ENCODE data around the gene CCDC88C.

Gene CCDC88C

DNA sequence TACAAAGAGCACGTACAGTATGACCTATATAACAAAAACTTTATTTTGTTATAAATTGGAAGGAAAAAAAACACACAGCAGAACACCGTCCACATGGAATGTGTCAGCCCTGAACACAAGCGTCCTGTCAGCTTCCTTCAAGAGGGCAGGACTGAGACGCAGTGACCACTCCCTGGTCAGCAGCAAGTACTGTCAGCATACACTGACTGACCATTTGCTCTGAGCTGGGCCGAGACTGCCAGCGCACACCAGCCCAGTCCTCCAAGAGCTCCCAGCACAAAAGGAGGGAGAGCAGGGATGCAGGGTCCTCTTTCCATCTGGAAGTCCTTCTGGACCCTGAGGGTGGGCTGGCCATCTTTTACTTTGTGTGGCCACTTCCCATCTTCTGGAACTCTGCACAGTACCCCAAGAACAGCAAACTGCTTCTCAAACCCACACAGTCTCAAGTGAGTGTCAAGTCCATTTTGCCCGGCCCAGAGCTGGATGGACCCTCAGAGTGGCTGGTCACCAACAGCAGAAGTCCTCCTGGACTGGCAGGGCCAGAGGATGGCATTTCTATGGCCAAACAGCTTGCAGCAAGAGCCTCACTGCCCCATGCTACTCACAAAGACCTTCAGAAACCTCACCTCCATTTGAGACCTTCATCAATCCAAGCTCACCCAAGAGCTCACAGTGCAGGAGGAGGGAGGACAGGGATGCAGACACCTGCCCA lies 11.7 kb downstream of the CCDC88C start:
- Histone ChIP-seq H3K4me1 (ENCODE audit: control insufficient read depth, insufficient read depth, low read length) (peaks cover 25% of the 10 kb centered on the region), H3K27ac (ENCODE audit: low read length) (no peak overlapping the region), H3K27me3 (ENCODE audit: control insufficient read depth in 1 of 2, insufficient read depth in 2 of 2, low read length in 2 of 2) (no peaks in the 10 kb centered on the region), H3K9me3 (ENCODE audit: control insufficient read depth in 2 of 2, low read length in 2 of 2) (no peaks in the 10 kb centered on the region), H3K4me3 (ENCODE audit: low read length in 2 of 2) (peak overlapping the region in 1 of 2 donors; percentile 15), H3K9ac (ENCODE audit: low read length in 2 of 2) (no peak overlapping the region), H3K36me3 (ENCODE audit: control insufficient read depth in 2 of 2, insufficient read depth in 2 of 2, low read length in 2 of 2) (no peaks in the 10 kb centered on the region)

DNA sequence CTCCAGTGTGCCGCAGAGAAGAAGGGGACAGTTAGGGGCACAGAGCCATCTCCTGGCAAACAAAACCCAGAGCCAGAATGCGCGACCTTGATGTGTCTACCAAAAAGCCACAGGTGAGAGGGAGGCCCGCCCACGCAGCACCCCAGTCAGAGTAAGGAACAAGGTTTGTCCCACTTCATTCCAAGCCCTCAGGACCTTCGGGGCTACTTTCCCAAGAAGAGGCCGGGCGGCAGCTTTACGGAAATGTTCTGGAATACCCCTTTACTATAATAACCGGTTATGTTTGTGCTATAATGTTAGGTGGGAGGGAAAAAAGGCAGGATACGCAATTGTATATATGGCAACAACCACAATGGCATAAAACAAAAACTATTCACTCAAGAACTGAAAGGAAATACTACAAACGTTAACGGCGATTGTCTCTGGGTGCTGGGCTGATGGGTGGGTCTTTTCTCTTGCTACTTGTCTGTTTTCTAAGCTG lies 12.3 kb downstream of the CCDC88C start:
- Histone ChIP-seq H3K27me3 (ENCODE audit: control insufficient read depth in 1 of 2, insufficient read depth in 2 of 2, low read length in 2 of 2) (no peaks in the 10 kb centered on the region), H3K36me3 (ENCODE audit: control insufficient read depth in 2 of 2, insufficient read depth in 2 of 2, low read length in 2 of 2) (no peaks in the 10 kb centered on the region), H3K4me1 (ENCODE audit: control insufficient read depth, insufficient read depth, low read length) (peaks cover 28% of the 10 kb centered on the region), H3K9ac (ENCODE audit: low read length in 2 of 2) (no peak overlapping the region), H3K27ac (ENCODE audit: low read length) (no peak overlapping the region), H3K9me3 (ENCODE audit: control insufficient read depth in 2 of 2, low read length in 2 of 2) (no peaks in the 10 kb centered on the region), H3K4me3 (ENCODE audit: low read length in 2 of 2) (peak overlapping the region in 1 of 2 donors; percentile 15)

DNA sequence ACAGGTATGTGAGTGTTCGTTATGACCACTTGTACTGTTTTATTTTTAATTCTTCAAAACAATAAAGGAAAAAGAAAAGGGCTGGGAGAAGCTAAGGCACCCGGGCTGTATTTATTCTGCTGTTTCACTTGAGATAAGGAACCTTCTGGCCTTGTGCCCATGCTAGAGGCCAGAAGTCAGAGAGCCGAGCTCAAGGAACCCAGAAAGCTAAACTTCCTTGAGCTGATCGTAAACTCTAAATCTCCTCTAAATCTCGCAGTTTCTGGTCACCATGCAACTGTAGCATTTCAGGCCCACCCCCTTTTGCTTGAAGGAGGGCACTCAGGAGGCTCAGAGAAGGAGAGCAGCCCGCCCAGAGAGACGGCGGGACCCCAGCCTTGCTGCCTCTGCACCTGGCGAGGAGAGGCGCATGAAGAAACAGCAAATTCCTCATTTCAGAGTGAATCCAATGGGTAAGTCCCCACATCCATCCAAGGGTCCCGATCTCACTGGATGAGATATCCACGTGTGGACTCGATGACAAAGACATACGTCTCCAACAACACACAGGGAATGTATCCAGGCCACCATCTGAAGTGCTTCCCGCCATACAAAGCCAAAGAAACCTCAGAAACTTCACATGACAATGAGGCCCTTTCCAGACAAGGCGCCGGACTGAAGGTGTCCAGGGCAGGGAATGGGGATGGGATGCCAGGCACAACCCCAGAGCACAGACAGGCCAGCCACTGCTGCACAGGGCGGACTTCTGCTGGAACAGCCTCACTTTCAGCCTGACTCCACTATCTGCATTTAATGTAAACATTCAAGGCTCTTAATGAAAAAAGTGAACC lies 14.6 kb downstream of the CCDC88C start:
- H3K4me3 ChIP-seq (ENCODE audit: low read length in 2 of 2) = no peak overlapping the region
- peak overlapping the region in 1 of 2 donors; percentile 21 for H3K9ac ChIP-seq (ENCODE audit: low read length in 2 of 2)
- peaks cover 0 to 2% of the 10 kb centered on the region in 2 donors for H3K27me3 ChIP-seq (ENCODE audit: control insufficient read depth in 1 of 2, insufficient read depth in 2 of 2, low read length in 2 of 2)
- no peaks in the 10 kb centered on the region for H3K9me3 ChIP-seq (ENCODE audit: control insufficient read depth in 2 of 2, low read length in 2 of 2)
- peaks cover 29% of the 10 kb centered on the region for H3K4me1 ChIP-seq (ENCODE audit: control insufficient read depth, insufficient read depth, low read length)
- no peaks in the 10 kb centered on the region for H3K36me3 ChIP-seq (ENCODE audit: control insufficient read depth in 2 of 2, insufficient read depth in 2 of 2, low read length in 2 of 2)
- H3K27ac ChIP-seq (ENCODE audit: low read length) = peak overlapping the region; percentile 77

DNA sequence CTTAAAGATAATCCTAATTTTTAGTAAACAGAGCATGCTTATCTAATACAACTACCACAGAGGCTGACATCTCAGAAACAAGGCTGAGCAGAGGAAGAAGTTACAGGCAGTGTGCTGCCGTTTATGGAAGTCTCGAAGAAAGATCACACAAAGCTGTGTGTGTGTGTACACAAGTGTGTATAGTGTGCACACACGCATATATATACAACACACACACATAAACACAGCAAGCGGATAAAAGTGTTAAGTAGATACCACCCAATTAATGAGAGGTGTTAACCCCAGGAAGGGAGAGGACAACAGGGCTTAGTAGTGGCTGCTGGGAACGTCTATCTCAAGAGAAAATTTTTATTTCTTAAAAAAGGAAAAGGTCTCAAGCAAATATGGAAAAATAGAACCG lies 15.3 kb downstream of the CCDC88C start:
- H3K27ac ChIP-seq (ENCODE audit: low read length) = peak overlapping the region; percentile 77

DNA sequence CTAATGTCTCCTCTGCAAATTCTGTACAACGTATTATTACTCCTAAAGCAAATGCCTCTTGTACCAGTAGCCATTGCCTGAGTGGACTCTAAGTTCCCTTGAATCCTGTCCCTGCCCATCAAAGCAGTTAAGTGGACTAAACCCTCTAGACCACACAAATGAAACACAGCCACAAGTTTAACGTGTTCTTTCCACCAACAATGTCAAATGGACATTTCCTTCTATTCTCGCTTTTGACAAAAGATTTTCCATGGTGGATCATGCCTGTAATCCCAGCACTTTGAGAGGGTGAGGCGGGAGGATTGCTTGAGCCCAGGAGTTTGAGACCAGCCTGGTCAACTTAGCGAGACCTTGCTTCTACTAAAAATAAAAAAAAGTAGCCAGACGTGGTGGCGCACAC lies 15.9 kb downstream of the CCDC88C start:
- H3K4me3 ChIP-seq (ENCODE audit: low read length in 2 of 2) = no peak overlapping the region
- H3K4me1 ChIP-seq (ENCODE audit: control insufficient read depth, insufficient read depth, low read length) = peaks cover 34% of the 10 kb centered on the region
- H3K27me3 ChIP-seq (ENCODE audit: control insufficient read depth in 1 of 2, insufficient read depth in 2 of 2, low read length in 2 of 2) = peaks cover 0 to 2% of the 10 kb centered on the region in 2 donors
- no peaks in the 10 kb centered on the region for H3K9me3 ChIP-seq (ENCODE audit: control insufficient read depth in 2 of 2, low read length in 2 of 2)
- H3K9ac ChIP-seq (ENCODE audit: low read length in 2 of 2) = no peak overlapping the region
- H3K27ac ChIP-seq (ENCODE audit: low read length) = no peak overlapping the region
- no peaks in the 10 kb centered on the region for H3K36me3 ChIP-seq (ENCODE audit: control insufficient read depth in 2 of 2, insufficient read depth in 2 of 2, low read length in 2 of 2)

More for the DNA sequence above, 15.3 kb downstream of the CCDC88C start:
- H3K9ac ChIP-seq (ENCODE audit: low read length in 2 of 2) = no peak overlapping the region
- no peak overlapping the region for H3K4me3 ChIP-seq (ENCODE audit: low read length in 2 of 2)
- H3K4me1 ChIP-seq (ENCODE audit: control insufficient read depth, insufficient read depth, low read length) = peaks cover 33% of the 10 kb centered on the region
- no peaks in the 10 kb centered on the region for H3K9me3 ChIP-seq (ENCODE audit: control insufficient read depth in 2 of 2, low read length in 2 of 2)
- H3K27me3 ChIP-seq (ENCODE audit: control insufficient read depth in 1 of 2, insufficient read depth in 2 of 2, low read length in 2 of 2) = peaks cover 0 to 2% of the 10 kb centered on the region in 2 donors
- no peaks in the 10 kb centered on the region for H3K36me3 ChIP-seq (ENCODE audit: control insufficient read depth in 2 of 2, insufficient read depth in 2 of 2, low read length in 2 of 2)

DNA sequence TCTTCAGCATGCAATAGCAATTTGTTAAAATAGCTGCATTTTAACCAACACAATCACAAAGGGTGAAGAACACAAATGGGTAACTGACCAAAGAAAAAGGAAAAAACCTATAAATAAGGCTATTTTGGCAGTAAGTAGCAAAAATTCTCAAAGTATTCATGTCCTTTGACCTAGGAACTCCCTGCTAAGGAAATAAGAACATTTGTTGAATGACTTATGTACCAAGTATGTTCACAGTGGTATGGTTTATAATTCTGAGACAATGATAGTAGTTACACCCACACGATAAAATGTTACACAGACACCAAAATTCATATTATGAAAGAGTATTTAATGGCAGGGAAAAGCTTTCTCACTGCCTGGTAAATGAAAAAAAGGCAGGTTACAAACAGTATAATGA lies 16.9 kb downstream of the CCDC88C start:
- H3K9ac ChIP-seq (ENCODE audit: low read length in 2 of 2) = no peak overlapping the region
- H3K4me3 ChIP-seq (ENCODE audit: low read length in 2 of 2) = no peak overlapping the region
- no peaks in the 10 kb centered on the region for H3K9me3 ChIP-seq (ENCODE audit: control insufficient read depth in 2 of 2, low read length in 2 of 2)
- H3K36me3 ChIP-seq (ENCODE audit: control insufficient read depth in 2 of 2, insufficient read depth in 2 of 2, low read length in 2 of 2) = no peaks in the 10 kb centered on the region
- no peak overlapping the region for H3K27ac ChIP-seq (ENCODE audit: low read length)
- H3K27me3 ChIP-seq (ENCODE audit: control insufficient read depth in 1 of 2, insufficient read depth in 2 of 2, low read length in 2 of 2) = peaks cover 0 to 2% of the 10 kb centered on the region in 2 donors
- peaks cover 30% of the 10 kb centered on the region for H3K4me1 ChIP-seq (ENCODE audit: control insufficient read depth, insufficient read depth, low read length)

DNA sequence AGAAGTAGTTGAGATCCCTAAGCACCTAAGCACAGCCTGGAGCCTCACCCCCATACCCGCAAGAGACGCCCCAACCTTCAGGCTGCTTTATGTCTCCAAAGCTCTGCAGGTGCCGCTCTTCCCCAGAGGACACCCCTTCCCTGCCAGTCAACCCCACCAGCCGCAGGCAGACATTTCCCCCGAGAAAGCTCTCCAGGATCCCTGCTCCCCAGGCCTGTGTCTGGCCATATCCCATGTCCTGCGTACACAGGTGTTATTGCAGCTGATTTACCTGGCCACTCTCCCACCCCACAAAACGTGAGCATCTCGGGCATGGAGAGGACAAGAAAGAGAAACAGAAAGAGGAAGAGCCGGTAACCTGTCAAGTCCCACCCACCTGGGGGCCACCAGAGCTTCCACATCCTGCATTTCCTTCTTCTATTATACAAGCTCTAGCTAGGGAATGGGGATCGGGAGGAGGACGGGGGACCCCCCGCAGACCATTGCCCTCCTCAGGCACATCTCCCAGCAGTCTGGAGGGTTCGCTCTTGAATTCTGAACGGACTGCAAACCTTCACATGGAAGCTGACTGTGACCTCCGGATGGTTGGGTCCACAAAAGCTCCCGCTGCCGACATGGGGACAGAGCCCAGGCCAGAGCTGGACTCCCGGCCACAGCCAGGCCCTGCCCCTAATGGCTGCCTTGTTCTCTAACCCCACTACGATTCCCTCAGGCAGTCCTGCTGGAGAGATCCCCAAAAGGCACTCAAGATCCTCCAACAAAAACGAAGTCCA lies 17.6 kb downstream of the CCDC88C start:
- Histone ChIP-seq H3K9ac (ENCODE audit: low read length in 2 of 2) (no peak overlapping the region), H3K4me3 (ENCODE audit: low read length in 2 of 2) (no peak overlapping the region)

DNA sequence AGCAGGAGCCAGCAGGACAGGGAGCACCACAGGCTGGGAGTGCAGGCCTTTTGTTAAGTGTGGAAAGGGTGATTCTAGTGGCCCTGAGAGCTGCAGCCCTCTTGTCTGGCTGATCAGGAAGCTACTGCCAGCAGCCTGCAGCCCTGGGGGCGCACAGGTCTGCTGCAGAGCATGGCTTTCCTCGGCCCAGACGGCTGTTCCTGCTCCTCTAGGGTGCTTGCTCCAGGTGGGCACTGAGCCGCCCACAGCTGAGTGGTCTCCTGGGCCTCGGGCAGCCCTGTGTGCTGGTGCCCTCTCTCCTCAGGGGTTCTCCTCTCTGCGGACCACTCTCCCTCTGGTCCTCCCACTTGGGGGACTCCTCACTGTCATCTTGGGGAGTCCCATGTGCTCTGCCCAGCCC lies 18.9 kb downstream of the CCDC88C start:
- Histone ChIP-seq H3K36me3 (ENCODE audit: control insufficient read depth in 2 of 2, insufficient read depth in 2 of 2, low read length in 2 of 2) (no peaks in the 10 kb centered on the region), H3K4me1 (ENCODE audit: control insufficient read depth, insufficient read depth, low read length) (peaks cover 18% of the 10 kb centered on the region), H3K27me3 (ENCODE audit: control insufficient read depth in 1 of 2, insufficient read depth in 2 of 2, low read length in 2 of 2) (peaks cover 0 to 4% of the 10 kb centered on the region in 2 donors), H3K27ac (ENCODE audit: low read length) (no peak overlapping the region), H3K9ac (ENCODE audit: low read length in 2 of 2) (no peak overlapping the region), H3K4me3 (ENCODE audit: low read length in 2 of 2) (no peak overlapping the region), H3K9me3 (ENCODE audit: control insufficient read depth in 2 of 2, low read length in 2 of 2) (no peaks in the 10 kb centered on the region)

More for the DNA sequence above, 17.6 kb downstream of the CCDC88C start:
- Histone ChIP-seq H3K27ac (ENCODE audit: low read length) (no peak overlapping the region), H3K36me3 (ENCODE audit: control insufficient read depth in 2 of 2, insufficient read depth in 2 of 2, low read length in 2 of 2) (no peaks in the 10 kb centered on the region), H3K27me3 (ENCODE audit: control insufficient read depth in 1 of 2, insufficient read depth in 2 of 2, low read length in 2 of 2) (peaks cover 0 to 2% of the 10 kb centered on the region in 2 donors), H3K4me1 (ENCODE audit: control insufficient read depth, insufficient read depth, low read length) (peaks cover 24% of the 10 kb centered on the region), H3K9me3 (ENCODE audit: control insufficient read depth in 2 of 2, low read length in 2 of 2) (no peaks in the 10 kb centered on the region)

DNA sequence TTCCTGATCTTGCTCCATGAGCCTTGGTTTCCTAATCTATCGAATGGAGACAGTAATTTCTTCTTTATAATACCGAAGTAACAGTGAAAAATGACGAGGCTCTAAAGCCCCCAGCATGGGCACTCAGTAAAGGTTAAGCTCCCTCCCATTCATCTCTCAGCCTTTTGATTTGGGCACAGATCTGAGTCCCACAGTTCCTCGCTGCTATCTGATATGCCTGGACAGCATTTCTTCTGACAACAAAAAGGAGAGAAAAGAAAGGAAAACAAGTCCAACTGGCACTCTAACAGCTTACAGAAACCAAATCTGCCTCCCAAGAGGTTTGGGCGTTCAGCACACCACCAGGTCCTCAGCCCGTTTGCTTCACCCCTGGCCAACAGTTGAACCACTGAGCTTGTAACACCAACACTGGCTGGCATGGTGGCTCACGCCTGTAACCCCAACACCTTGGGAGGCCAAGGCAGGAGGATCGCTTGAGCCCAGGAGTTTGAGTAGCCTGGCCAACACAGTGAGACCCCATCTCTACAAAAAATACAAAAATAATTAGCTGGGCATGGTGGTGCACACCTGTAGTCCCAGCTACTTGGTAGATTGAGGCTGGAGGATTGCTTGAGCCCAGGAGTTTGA lies 19.5 kb downstream of the CCDC88C start:
- Histone ChIP-seq H3K9me3 (ENCODE audit: control insufficient read depth in 2 of 2, low read length in 2 of 2) (no peaks in the 10 kb centered on the region), H3K4me1 (ENCODE audit: control insufficient read depth, insufficient read depth, low read length) (peaks cover 14% of the 10 kb centered on the region), H3K27me3 (ENCODE audit: control insufficient read depth in 1 of 2, insufficient read depth in 2 of 2, low read length in 2 of 2) (peaks cover 0 to 4% of the 10 kb centered on the region in 2 donors), H3K4me3 (ENCODE audit: low read length in 2 of 2) (no peak overlapping the region), H3K27ac (ENCODE audit: low read length) (peak overlapping the region; percentile 11), H3K9ac (ENCODE audit: low read length in 2 of 2) (no peak overlapping the region), H3K36me3 (ENCODE audit: control insufficient read depth in 2 of 2, insufficient read depth in 2 of 2, low read length in 2 of 2) (no peaks in the 10 kb centered on the region)
